Cardiac muscle cell (in vitro differentiated cells and primary cell): ENCODE measurements around the gene BCAS4. TPM values are rescaled to one million over a fixed set of nuclear protein-coding genes. Genes with fewer than 3 reads are reported as not detected.
"Not testable (repeated sequence)": the region's sequence is repeated elsewhere in the genome, so short reads cannot be mapped to it uniquely, and the experiment has no call there.

Source experiments
- DNase-seq, 2 donors: peaks; one replicate each; pipeline versions ENCODE4 v3.0.0 to v3.0.0-alpha.2; 2010 to 2017; ENCODE audit warnings: low read depth in 1 of 2, low spot score in 1 of 2
- H3K27ac ChIP-seq: fragments of 200-600 bp; sonication (generic); 2 replicates; pipeline ENCODE4 v1.5.1; 2016
- H3K27me3 ChIP-seq: fragments of 200-600 bp; sonication (generic); 2 replicates; pipeline ENCODE4 v1.6.0; 2016; ENCODE audit warnings: control low read depth
- H3K36me3 ChIP-seq: fragments of 200-600 bp; sonication (generic); 2 replicates; pipeline ENCODE4 v1.5.1; 2016; ENCODE audit warnings: control low read depth
- H3K4me1 ChIP-seq: fragments of 200-600 bp; sonication (generic); 2 replicates; pipeline ENCODE4 v1.8.1; 2017; ENCODE audit warnings: low read depth, mild to moderate bottlenecking, mixed run types
- H3K4me3 ChIP-seq: fragments of 200-600 bp; sonication (generic); 2 replicates; pipeline ENCODE4 v1.5.1; 2016; ENCODE audit warnings: mild to moderate bottlenecking
- H3K9me3 ChIP-seq: fragments of 200-600 bp; sonication (generic); 2 replicates; pipeline ENCODE4 v1.5.1; 2017; ENCODE audit warnings: low read depth, mild to moderate bottlenecking, control low read depth
- CTCF ChIP-seq: IDR thresholded peaks from 2 replicates; pipeline ENCODE4 v1.5.1; 2012; ENCODE audit warnings: low read depth, mild to moderate bottlenecking, low read length
- polyA plus RNA-seq: library from polyadenylated mRNA; unstranded; fragments of >200 nt; fragmentation: Nextera tagmentation; extraction: Ambion mirVana; gene quantifications from 2 replicates; pipeline ENCODE4 v1.2.1, GENCODE V29; 2016
- total RNA-seq: library from RNA; depleted of rRNA; stranded (reverse); fragments of >200 nt; gene quantifications from 2 replicates; pipeline ENCODE4 v1.2.3, GENCODE V29; 2016

The BCAS4 gene
- total and polyA plus RNA-seq, 2 experiments from 2014 or later: 16.1 to 26.1 TPM

- Histone ChIP-seq H3K4me3 (no peak overlapping the region), H3K27me3 (no peaks in the 10 kb centered on the region), H3K36me3 (no peaks in the 10 kb centered on the region), H3K9me3 (no peaks in the 10 kb centered on the region), H3K27ac (peak overlapping the region; percentile 17), H3K4me1 (peaks cover 28% of the 10 kb centered on the region)
- no peak for TF ChIP-seq CTCF
- DNase-seq: peak in 1 of 2 donors; percentile 30
Measured at GRCh38 chr20:50874758-50875665, 80.2 kb downstream of the BCAS4 start.

- TF ChIP-seq CTCF: no peak
- Histone ChIP-seq H3K4me1 (peaks cover 19% of the 10 kb centered on the region), H3K36me3 (no peaks in the 10 kb centered on the region)
Measured at GRCh38 chr20:50876063-50876685, 81.3 kb downstream of the BCAS4 start.

GRCh38 chr20:50876816-50877215, 82.0 kb downstream of the BCAS4 start:
- no peaks in the 10 kb centered on the region for H3K27me3 ChIP-seq
- H3K4me1 ChIP-seq: peaks cover 12% of the 10 kb centered on the region
- no peak overlapping the region for H3K27ac ChIP-seq
- H3K9me3 ChIP-seq: no peaks in the 10 kb centered on the region
- no peak overlapping the region for H3K4me3 ChIP-seq
- DNase-seq: no peak
- no peak for TF ChIP-seq CTCF
- no peaks in the 10 kb centered on the region for H3K36me3 ChIP-seq

More at GRCh38 chr20:50876063-50876685, 81.3 kb downstream of the BCAS4 start:
- Histone ChIP-seq H3K27me3 (no peaks in the 10 kb centered on the region), H3K9me3 (no peaks in the 10 kb centered on the region), H3K27ac (no peak overlapping the region), H3K4me3 (no peak overlapping the region)
- no peak for DNase-seq

- H3K27me3 ChIP-seq: no peaks in the 10 kb centered on the region
- H3K4me1 ChIP-seq: peaks cover 11% of the 10 kb centered on the region
- no peak for TF ChIP-seq CTCF
- H3K9me3 ChIP-seq: no peaks in the 10 kb centered on the region
- no peak overlapping the region for H3K4me3 ChIP-seq
- H3K36me3 ChIP-seq: no peaks in the 10 kb centered on the region
- no peak overlapping the region for H3K27ac ChIP-seq
- DNase-seq: no peak
Measured at GRCh38 chr20:50877232-50877743, 82.4 kb downstream of the BCAS4 start.

GRCh38 chr20:50879649-50880550, 85.0 kb downstream of the BCAS4 start:
- no peak for DNase-seq
- H3K36me3 ChIP-seq: no peaks in the 10 kb centered on the region
- TF ChIP-seq CTCF: no peak
- H3K27ac ChIP-seq: no peak overlapping the region
- no peaks in the 10 kb centered on the region for H3K9me3 ChIP-seq
- H3K4me3 ChIP-seq: no peak overlapping the region
- peaks cover 3% of the 10 kb centered on the region for H3K4me1 ChIP-seq
- H3K27me3 ChIP-seq: no peaks in the 10 kb centered on the region

GRCh38 chr20:50881759-50882424, 87.0 kb downstream of the BCAS4 start:
- not testable (repeated sequence) for H3K4me3 ChIP-seq, H3K4me1 ChIP-seq, DNase-seq, H3K9me3 ChIP-seq, H3K36me3 ChIP-seq, H3K27ac ChIP-seq, H3K27me3 ChIP-seq
